Natural killer cell treated with Interleukin-12 subunit alpha and Interleukin-12 subunit beta and Interleukin-15 and Interleukin-18, amount 100 ng/mL, for 72 hours (primary cell): ENCODE results near the gene KIAA1549. TPM values are rescaled to one million over a fixed set of nuclear protein-coding genes. Genes with fewer than 3 reads are reported as not detected.

ENCODE experiments used
- ATAC-seq, 2 donors: fragments of 150-1000 bp; cut with Tn5 transposase in 1 of 2; sonication (Bioruptor Pico), chemical (Tn5 transposase) in 1 of 2; 2 replicates each; pipeline ENCODE4 v1.10.0; 2021
- DNase-seq: peaks from one replicate; pipeline ENCODE4 v3.0.0; 2022; ENCODE audit warnings: low spot score
- H3K27ac Mint-ChIP-seq, 2 donors: 1 replicate in 1 of 2; 2 replicates in 1 of 2; pipeline ENCODE4 v1.8.0; 2022; ENCODE audit warnings: mixed read lengths in 2 of 2, mild to moderate bottlenecking in 1 of 2, moderate library complexity in 1 of 2
- H3K27me3 Mint-ChIP-seq, 2 donors: 1 replicate in 1 of 2; 2 replicates in 1 of 2; pipeline ENCODE4 v1.8.0; 2022; ENCODE audit warnings: mixed read lengths in 2 of 2
- H3K36me3 Mint-ChIP-seq: one replicate; pipeline ENCODE4 v1.8.0; 2022; ENCODE audit warnings: mixed read lengths
- H3K4me1 Mint-ChIP-seq, 2 donors: 1 replicate in 1 of 2; 2 replicates in 1 of 2; pipeline ENCODE4 v1.8.0; 2022; ENCODE audit warnings: low read depth in 2 of 2, mixed read lengths in 2 of 2, mild to moderate bottlenecking in 1 of 2
- H3K4me3 Mint-ChIP-seq: one replicate; pipeline ENCODE4 v1.8.0; 2022; ENCODE audit warnings: mixed read lengths
- H3K9me3 Mint-ChIP-seq: 2 replicates; pipeline ENCODE4 v1.8.0; 2022; ENCODE audit warnings: mixed read lengths
- total RNA-seq, 2 donors: library from RNA; stranded (reverse); gene quantifications; one replicate each; pipeline ENCODE4 v1.2.3, GENCODE V29; 2022

KIAA1549 gene
- total RNA-seq, 2 donors from 2014 or later, result 0.21 to 0.33 TPM

DNA sequence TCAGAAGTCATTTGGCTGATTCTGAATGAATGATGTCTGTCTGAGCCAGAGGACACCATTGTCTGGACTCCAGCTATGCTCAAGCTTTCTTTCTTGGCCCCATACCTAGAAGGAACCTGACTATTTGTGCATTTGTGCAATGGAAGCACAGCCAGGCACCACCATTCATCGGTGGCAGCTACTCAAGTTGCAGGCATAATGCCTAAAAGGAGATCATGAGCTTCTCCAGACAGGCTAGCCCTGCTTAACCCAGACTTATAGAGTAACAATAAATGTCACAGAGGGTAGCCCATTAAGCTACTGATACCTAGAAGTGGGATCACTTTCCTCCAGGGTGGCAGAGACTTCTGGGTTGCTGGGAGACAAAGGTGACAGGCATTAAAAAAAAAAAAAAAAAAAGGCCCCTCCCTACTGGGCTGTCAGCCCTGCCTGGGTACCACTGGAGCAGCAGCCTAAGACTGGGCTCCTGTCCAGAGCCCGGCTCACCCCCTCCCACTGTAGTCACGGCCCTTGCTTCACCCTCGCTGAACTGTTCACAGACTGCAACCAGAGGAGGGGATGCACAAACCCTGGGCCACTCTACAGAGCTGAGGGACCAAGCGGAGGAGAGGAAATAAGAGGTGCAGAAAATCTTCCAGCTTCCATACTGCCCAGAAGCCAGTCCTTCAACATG is 107.8 kb downstream of the KIAA1549 start:
- no peaks in the 10 kb centered on the region for H3K36me3 Mint-ChIP-seq
- H3K27ac Mint-ChIP-seq, result no peak overlapping the region
- peaks cover 10 to 22% of the 10 kb centered on the region in 2 donors for H3K4me1 Mint-ChIP-seq
- peaks cover 0 to 5% of the 10 kb centered on the region in 2 donors for H3K27me3 Mint-ChIP-seq
- no peaks in the 10 kb centered on the region for H3K9me3 Mint-ChIP-seq
- ATAC-seq (no peak), DNase-seq (no peak)
- no peak overlapping the region for H3K4me3 Mint-ChIP-seq

DNA sequence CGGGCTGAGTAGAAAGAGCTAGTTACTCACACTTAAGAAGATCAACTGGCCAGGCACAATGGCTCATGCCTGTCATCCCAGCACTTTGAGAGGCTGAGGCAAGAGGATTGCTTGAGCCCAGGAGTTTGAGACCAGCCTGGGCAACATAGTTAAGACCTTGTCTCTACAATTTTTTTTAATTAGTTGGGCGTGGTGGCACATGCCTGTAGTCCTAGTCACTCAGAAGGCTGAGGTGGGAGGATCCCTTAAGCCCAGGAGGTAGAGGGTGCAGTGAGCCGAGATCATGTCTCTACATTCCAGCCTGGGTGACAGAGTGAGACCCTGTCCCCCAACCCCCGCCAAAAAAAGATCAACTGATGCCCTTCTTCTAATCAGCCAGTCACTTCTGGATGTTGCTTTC is 108.6 kb downstream of the KIAA1549 start:
- ATAC-seq (no peak), DNase-seq (no peak)
- H3K4me3 Mint-ChIP-seq, result no peak overlapping the region
- peaks cover 0 to 5% of the 10 kb centered on the region in 2 donors for H3K27me3 Mint-ChIP-seq
- no peak overlapping the region for H3K27ac Mint-ChIP-seq
- H3K9me3 Mint-ChIP-seq, result no peaks in the 10 kb centered on the region
- peaks cover 10 to 22% of the 10 kb centered on the region in 2 donors for H3K4me1 Mint-ChIP-seq
- H3K36me3 Mint-ChIP-seq, result no peaks in the 10 kb centered on the region

DNA sequence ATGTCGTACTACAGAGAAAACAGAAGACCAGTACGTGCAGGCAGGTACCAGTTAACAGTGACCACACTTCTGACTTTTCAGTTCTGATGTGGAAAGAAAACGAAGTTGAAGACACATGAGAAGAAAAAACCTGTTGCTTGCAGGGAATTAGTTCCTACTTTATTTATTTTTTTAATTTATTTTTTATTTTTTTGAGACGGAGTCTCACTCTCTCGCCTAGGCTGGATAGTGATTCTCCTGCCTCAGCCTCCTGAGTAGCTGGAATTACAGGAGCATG is 109.4 kb downstream of the KIAA1549 start:
- no peaks in the 10 kb centered on the region for H3K9me3 Mint-ChIP-seq
- H3K27me3 Mint-ChIP-seq, result peaks cover 0 to 5% of the 10 kb centered on the region in 2 donors
- DNase-seq (no peak), ATAC-seq (no peak)
- no peak overlapping the region for H3K27ac Mint-ChIP-seq
- H3K4me3 Mint-ChIP-seq, result no peak overlapping the region
- H3K4me1 Mint-ChIP-seq, result peaks cover 10 to 21% of the 10 kb centered on the region in 2 donors
- H3K36me3 Mint-ChIP-seq, result no peaks in the 10 kb centered on the region

DNA sequence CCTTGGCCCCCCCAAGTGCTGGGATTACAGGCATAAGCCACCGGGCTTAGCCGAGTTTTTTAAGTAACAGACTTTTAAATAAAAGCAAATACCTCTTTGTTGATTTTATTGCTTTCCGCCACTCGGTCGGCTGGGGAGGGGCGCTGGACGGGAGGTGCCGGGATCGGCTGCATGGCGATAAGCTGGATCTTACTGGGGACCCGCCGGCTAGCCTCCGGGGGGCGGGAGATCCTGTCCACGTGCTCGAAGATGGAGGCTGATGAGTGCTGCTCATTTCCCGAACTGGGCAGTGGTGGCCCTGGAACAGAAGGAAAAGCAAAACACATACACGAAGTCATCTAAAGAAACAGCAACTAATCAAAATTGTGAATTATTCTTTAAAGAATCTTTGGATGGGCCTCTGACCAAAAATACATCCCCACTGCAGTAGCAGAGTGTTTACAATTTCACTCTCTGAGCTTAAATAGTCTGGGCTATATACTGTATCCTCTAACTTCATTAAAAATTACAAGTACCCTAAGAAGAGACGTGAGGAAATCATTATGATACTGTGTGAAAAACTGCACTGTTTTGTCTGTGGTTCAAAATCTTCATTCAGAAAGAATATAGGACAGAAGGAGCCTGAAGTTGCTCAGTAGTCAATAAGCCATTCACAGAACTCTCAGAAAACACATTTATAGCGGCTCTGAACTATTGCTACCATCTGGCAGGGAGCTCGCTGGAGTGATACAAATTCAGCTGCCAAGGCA is 110.0 kb downstream of the KIAA1549 start:
- ATAC-seq, result no peak
- H3K27ac Mint-ChIP-seq, result no peak overlapping the region
- no peaks in the 10 kb centered on the region for H3K36me3 Mint-ChIP-seq
- H3K27me3 Mint-ChIP-seq, result peaks cover 0 to 5% of the 10 kb centered on the region in 2 donors
- no peak for DNase-seq
- no peaks in the 10 kb centered on the region for H3K9me3 Mint-ChIP-seq
- H3K4me3 Mint-ChIP-seq, result no peak overlapping the region
- H3K4me1 Mint-ChIP-seq, result peaks cover 10 to 17% of the 10 kb centered on the region in 2 donors

DNA sequence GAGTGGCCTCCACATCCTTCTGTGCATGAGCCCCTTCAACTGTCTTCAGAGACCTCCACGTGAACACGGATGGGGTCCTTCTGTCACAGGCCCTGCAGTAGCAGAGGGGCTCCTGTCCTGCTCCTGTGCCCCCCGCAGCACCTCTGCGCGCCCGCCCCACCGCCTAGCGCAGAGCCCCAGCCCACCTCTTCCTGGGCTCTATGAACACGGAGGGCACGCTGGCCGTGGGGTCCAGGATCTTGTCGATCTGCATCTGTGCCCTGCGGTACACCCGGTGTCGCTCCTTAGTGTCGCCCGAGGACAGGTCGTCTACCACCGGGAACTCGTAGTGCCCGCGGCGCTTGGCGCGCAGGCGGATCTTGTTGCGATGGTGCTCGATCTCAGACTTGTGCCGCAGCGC is 111.8 kb downstream of the KIAA1549 start:
- ATAC-seq, result no peak
- Mint-ChIP-seq H3K27ac (no peak overlapping the region), H3K4me3 (no peak overlapping the region), H3K4me1 (peaks cover 1 to 15% of the 10 kb centered on the region in 2 donors), H3K36me3 (no peaks in the 10 kb centered on the region), H3K9me3 (no peaks in the 10 kb centered on the region), H3K27me3 (peaks cover 0 to 5% of the 10 kb centered on the region in 2 donors)
- DNase-seq, result no peak

DNA sequence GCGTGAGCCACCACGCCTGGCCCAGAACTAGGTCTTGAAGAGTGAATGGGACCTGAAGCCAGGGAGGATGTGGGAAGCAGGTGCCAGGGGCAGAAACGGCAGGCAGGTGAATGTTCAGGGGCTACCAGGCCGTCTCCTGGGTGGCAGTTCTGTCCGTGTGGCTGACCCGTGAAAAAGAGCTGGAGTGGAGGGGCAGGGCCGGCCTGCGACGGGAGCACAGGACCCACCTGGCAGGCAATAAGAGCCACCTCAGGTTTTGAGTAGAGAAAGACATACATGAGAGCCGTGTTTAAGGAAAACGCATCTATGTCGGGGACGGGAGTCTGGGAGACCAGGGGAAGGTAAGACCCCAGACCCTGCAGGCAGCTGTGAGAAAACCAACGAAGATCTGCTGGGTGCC is 112.5 kb downstream of the KIAA1549 start:
- Mint-ChIP-seq H3K36me3 (no peaks in the 10 kb centered on the region), H3K9me3 (no peaks in the 10 kb centered on the region), H3K4me3 (no peak overlapping the region), H3K27me3 (peaks cover 0 to 5% of the 10 kb centered on the region in 2 donors), H3K4me1 (peaks cover 0 to 16% of the 10 kb centered on the region in 2 donors), H3K27ac (no peak overlapping the region)
- ATAC-seq (no peak), DNase-seq (no peak)

DNA sequence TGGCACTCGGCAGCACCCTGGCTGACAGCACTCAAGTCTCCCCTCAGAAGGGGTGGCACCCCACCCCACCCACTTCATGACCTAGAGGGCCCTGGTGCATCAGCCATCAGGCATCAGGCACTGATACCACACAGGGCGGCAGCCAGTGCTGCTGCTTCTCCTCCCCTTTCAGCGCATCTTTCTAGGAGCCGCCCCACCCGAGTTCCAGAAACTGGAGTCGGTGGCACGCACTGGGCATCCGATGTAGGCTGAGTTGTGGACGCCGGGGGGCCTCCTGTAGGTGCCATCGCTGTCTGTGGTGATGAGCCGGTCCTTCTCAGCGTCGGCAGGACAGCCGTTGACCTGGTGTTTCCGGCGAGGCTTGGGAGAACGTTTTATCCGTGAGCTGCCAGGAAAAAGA is 113.4 kb downstream of the KIAA1549 start:
- Mint-ChIP-seq H3K36me3 (no peaks in the 10 kb centered on the region), H3K9me3 (no peaks in the 10 kb centered on the region), H3K4me3 (no peak overlapping the region), H3K27ac (no peak overlapping the region), H3K4me1 (peaks cover 0 to 16% of the 10 kb centered on the region in 2 donors), H3K27me3 (peaks cover 0 to 5% of the 10 kb centered on the region in 2 donors)
- ATAC-seq, result no peak
- DNase-seq, result no peak

DNA sequence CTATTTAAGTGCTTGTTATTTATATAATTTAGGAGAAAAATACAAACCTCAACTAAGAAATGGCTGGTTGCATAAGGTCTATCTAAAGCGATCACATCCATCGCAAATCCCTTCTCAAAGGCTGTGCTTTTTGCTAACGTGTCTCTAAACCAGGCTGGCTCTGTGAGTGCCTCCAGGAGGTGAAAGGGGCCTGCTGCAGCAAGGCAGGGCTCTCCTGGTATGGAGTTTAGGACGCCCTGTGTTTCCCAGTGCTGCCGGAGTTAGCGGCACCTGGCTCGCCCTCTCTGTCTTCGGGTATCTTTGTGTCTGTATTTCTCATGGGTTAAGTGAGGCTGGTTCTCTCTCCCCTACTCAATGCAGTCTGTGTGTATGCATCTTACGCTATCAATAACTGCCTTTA is 114.8 kb downstream of the KIAA1549 start:
- peak overlapping the region in 1 of 2 donors; percentile 31 for H3K27ac Mint-ChIP-seq
- no peak overlapping the region for H3K4me3 Mint-ChIP-seq
- H3K9me3 Mint-ChIP-seq, result no peaks in the 10 kb centered on the region
- no peak for DNase-seq
- H3K4me1 Mint-ChIP-seq, result peaks cover 0 to 16% of the 10 kb centered on the region in 2 donors
- no peak for ATAC-seq
- peaks cover 0 to 5% of the 10 kb centered on the region in 2 donors for H3K27me3 Mint-ChIP-seq
- H3K36me3 Mint-ChIP-seq, result no peaks in the 10 kb centered on the region

DNA sequence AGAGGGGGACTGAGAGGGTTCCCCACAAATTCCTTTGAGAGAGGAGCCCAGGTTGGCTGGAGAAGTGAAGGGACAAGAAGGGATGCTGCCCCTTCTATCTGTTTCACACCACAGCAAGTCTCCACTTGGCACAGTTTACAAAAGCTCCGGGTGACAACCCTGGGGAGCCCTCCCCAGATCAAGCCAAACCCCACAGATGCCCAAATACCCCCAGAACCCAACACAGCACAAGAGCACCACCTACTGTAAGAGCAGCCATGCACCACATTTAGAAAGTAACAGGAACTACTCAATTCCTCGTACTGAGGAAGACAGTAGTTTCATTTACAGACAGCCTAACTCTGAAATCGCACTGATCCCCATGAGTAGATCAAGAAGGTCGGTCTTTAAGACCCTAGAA is 115.3 kb downstream of the KIAA1549 start:
- peak in 1 of 2 donors; percentile 64 for ATAC-seq

DNA sequence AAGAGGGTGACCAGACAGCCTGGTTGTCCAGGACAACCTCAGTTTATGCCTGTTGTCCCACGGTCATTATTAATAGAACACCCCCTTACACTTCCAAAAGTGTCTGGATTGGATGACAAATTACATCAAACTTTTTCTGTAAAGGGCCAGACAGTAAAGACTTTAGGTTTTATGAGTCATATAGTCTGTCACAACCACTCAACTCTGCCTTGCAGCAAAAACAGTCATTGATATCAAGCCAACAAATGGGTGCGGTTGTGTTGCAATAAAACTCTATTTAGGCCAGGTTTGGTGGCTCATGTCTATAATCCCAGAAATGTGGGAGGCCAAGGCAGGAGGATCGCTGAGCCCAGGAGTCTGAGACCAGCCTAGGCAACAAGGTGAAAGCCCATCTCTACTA is 116.5 kb downstream of the KIAA1549 start:
- Mint-ChIP-seq H3K36me3 (no peaks in the 10 kb centered on the region), H3K4me1 (peaks cover 0 to 16% of the 10 kb centered on the region in 2 donors), H3K27ac (peak overlapping the region in 1 of 2 donors; percentile 31), H3K9me3 (no peaks in the 10 kb centered on the region), H3K27me3 (peaks cover 0 to 4% of the 10 kb centered on the region in 2 donors), H3K4me3 (peak overlapping the region; percentile 23)
- DNase-seq (no peak), ATAC-seq (peak; percentile 67 to 71)

More for the DNA sequence above, 115.3 kb downstream of the KIAA1549 start:
- no peak for DNase-seq
- Mint-ChIP-seq H3K9me3 (no peaks in the 10 kb centered on the region), H3K36me3 (no peaks in the 10 kb centered on the region), H3K4me3 (no peak overlapping the region), H3K4me1 (peaks cover 0 to 16% of the 10 kb centered on the region in 2 donors), H3K27ac (peak overlapping the region in 1 of 2 donors; percentile 31), H3K27me3 (peaks cover 0 to 3% of the 10 kb centered on the region in 2 donors)

DNA sequence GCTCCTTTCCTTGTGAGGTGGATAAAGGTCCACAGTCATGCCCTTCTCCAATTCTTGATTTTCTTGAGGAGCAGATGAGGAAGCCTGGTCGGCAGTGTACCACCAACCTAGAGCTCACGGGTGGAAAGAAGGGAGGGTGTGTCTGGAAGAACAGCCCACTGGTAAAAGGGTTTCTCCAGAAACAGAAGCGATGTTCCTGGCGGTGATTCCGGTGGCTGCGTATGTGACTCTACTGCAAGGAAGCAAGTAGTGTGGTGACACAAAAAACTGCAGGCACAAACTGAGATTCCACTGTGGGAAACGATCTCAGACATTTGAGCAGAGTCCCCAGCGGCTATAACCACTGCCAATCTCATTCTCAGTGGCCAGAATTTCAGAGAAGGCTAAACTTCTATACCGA is 117.3 kb downstream of the KIAA1549 start:
- peaks cover 0 to 4% of the 10 kb centered on the region in 2 donors for H3K27me3 Mint-ChIP-seq
- H3K9me3 Mint-ChIP-seq, result no peaks in the 10 kb centered on the region
- H3K27ac Mint-ChIP-seq, result no peak overlapping the region
- H3K4me3 Mint-ChIP-seq, result no peak overlapping the region
- DNase-seq (no peak), ATAC-seq (no peak)
- H3K4me1 Mint-ChIP-seq, result peaks cover 0 to 16% of the 10 kb centered on the region in 2 donors
- H3K36me3 Mint-ChIP-seq, result no peaks in the 10 kb centered on the region

DNA sequence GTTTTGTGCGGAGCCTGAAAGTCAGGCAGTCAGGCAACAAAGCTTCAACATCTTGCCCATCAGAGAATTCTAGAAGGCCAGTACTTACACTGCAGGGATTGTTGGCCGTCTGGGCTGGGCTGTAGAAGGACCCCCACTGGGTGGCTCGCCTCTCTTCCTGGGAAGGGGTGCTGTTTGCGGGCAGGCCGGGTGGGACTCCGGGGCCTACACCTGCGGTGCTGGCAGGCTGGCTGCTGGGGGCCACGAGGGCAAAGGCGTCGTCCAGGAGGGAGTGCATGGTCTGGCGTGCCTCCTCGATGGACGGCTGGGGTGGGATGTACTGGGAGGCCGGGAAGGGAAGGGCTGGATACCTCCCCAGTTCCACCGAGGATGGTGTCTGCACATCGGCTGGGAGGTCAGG is 120.1 kb downstream of the KIAA1549 start:
- ATAC-seq (no peak), DNase-seq (no peak)
- Mint-ChIP-seq H3K4me3 (no peak overlapping the region), H3K4me1 (peaks cover 0 to 13% of the 10 kb centered on the region in 2 donors), H3K27me3 (peaks cover 8 to 13% of the 10 kb centered on the region in 2 donors), H3K27ac (no peak overlapping the region), H3K9me3 (peaks cover 9% of the 10 kb centered on the region), H3K36me3 (peaks cover 17% of the 10 kb centered on the region)

DNA sequence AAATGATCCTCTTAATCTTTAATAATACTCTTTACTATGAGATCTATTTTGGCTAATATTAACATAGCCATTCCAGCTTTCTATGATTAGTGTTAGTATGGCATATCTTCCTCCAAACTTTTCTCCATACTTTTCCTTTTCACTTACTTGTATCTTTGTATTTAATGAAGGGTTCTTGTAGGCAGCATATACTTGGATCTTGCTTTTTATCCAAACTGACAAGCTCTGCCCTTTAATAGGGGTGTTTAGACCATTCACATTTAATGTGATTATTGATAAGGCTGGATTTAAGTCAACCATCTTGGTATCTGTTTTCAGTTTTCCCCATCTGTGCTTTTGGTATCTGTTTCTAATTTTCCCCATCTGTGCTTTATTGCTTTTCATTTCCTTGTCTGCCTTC is 123.5 kb downstream of the KIAA1549 start:
- Mint-ChIP-seq H3K27ac (no peak overlapping the region), H3K27me3 (peaks cover 12 to 14% of the 10 kb centered on the region in 2 donors), H3K9me3 (peaks cover 9% of the 10 kb centered on the region), H3K4me3 (no peak overlapping the region), H3K4me1 (no peaks in the 10 kb centered on the region), H3K36me3 (peaks cover 17% of the 10 kb centered on the region)
- DNase-seq, result no peak
- no peak for ATAC-seq

DNA sequence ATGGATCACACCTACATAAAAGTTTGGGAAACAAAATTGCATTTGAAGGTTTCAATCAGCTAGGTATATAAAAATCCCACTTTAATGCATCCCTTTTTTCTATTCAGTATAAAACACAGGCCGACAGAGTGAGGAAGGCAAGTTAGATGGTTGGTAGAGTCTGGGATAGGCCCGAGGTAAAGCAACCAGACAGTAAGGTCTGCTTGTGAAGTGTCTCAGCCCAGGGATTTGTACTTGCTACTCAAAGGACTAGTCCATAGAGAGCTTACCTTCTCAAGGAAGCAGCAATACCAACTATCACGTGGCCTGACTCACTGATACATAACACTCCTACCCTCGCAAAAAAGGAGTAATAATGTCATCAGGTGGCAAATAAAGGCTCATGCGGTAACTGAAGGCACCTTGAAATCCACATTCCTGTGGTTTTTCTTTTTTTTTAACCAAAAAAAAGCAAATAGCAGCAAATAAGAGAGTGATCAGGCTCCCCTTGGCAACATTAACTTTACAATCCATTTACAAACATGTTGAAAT is 127.0 kb downstream of the KIAA1549 start:
- Mint-ChIP-seq H3K27ac (no peak overlapping the region), H3K4me1 (no peaks in the 10 kb centered on the region), H3K4me3 (no peak overlapping the region), H3K9me3 (peaks cover 9% of the 10 kb centered on the region), H3K27me3 (peaks cover 13 to 25% of the 10 kb centered on the region in 2 donors), H3K36me3 (peaks cover 17% of the 10 kb centered on the region)
- DNase-seq (no peak), ATAC-seq (no peak)
